ENCODE results near the gene KRT10.

KRT10 gene

DNA sequence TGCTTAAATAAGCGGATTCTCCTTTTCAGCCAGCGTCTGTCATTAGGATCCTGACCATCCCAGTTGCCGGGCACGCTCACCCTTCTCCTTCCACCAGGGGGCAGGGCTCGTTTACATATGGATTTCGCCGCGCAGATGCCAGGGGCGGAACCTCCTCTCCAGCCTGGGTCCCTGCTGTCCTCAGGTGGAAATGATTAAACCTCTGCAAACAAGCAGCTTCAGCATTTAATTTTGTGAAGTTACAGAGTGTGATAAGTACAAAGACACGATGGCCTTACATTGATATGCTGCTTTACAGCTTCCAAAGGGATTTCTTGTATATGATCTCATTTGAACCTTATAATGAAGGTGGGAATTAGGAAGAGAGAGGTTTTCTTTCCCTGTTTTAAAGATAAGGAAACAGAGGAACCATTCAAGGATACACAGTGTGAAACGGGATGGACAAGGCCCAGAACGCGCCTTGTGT lies 18.8 kb downstream of the KRT10 start:
- peak; percentile 78 for DNase-seq (ENCODE audit: low spot score)

DNA sequence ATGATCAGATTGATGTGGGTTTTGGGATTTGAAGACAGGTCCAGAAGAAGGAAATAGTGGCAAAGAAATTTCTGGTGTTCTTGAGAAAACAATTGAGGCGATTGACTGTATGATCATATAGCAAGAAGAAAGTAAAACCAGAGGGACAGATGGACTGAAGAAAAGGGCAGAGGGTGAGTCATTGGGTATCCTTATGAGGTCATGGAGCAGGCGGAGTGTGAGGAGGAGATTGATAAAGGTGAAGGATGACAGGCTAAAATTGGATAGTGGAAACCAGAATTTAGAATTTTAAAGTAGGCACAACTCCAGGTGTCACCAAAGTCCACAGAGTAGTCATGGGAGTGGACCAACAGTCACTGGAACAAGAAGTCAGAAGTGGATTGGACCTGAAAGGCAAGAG lies 21.3 kb downstream of the KRT10 start:
- DNase-seq (ENCODE audit: low spot score): no peak

DNA sequence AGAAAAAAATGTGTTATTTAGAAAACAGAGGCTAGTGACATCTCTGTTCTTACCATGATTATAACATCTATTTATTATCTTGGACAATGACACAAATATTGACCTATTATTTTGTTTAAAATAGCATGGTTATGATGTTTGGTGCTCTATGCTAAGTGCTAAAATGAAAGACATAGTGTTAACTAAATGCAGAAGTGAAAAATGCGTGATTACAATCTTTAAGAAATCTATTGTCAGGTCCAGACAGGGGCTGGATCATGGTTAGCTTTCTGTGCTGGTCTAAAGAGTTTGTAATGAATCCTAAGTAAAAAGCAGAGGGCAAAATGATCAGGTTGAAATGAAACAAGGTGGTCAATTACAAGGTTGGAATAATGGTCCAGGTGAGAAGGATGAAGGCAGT lies 22.0 kb downstream of the KRT10 start:
- DNase-seq (ENCODE audit: low spot score): no peak

DNA sequence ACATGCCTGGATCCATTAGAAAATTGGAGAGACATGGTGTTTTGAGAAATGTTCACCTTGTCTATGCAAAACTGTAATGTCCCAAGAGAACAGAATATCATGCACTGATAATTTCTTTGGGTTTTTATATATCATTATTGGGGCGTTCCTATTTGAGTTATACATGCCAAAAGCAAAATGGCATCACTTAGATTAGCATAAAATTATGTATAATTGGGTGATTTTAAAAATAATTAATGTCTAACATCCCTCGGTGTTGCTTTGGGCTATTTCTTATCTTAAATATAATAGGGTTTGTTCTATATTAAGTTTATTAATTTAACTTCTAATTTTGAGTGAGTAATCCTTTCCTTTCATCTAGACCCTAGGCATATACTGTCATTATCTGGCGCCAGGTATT lies 22.6 kb downstream of the KRT10 start, which contains the start of gene KRT28:
Gene KRT28, minus strand, starts transcription at position 101 of the 400 bp plus-strand sequence. Its CDS starts 66 bp downstream, at position 35.
- no peak for DNase-seq (ENCODE audit: low spot score)

DNA sequence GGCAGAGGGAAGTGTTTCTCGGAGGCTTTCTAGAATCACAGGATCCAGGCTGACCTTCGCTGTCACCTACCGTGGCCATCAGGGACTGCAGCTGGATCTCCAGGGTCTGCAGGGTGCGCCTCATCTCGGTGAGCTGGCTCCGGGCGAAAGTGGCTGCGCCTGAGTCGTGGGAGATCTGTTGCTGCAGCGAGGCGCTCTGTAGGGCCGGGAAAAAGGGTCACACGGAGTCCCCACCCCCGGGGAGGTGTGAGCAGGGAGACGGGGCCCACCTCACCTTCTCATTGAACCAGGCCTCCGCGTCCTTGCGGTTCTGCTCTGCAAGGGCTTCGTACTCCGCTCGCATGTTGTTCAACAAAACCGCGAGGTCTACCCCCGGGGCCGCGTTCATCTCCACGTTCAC lies 25.6 kb downstream of the KRT10 start:
- DNase-seq (ENCODE audit: low spot score): no peak

DNA sequence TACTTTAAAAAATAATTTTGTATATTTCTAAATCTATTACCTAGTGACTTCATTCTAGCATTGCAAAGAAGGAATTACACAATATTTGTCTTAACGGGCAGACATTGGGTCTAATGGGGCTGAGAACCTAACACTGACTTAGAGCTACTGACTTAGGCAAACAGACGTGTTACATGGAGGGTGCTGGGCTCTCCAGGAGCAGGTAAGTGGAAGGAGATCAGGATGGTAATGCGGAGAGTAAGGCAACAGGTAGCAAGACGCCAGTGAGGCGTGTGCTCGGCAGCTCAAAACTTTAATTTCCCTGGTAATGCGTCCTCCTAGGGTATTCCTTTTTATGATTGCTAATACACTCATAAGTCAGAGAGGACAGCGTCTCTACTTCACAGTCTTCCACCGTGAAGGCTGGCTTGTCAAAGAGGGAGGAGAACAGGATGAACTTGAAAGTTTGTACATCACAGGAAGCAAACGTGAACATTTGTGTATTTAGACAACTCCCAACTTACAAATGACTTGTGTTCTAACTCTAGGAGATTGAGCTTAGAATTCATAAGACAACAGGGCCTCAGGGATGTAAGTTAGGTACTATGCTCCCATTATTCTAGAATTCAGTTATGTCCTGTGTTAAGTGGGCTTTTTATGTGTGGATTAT lies 27.3 kb downstream of the KRT10 start:
- DNase-seq (ENCODE audit: low spot score): no peak

DNA sequence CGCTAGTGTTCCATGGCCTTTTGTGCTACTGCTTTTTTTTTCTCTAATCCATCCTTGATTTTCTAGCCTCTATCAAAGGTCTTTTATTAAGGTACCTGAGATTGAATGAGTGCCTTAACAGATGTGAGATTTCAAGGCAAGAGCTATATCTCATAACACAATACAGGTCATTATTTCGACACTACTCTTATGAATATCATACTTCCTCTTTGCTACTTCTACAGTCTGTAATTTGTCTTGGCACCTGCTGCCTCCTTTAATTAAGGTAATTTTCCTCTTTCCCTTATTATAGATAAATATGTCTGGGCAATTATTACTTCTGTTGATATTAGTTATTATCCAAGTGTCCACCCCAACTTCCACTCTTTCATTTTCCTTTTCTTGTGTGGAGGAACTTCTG lies 27.9 kb downstream of the KRT10 start:
- DNase-seq (ENCODE audit: low spot score): no peak

DNA sequence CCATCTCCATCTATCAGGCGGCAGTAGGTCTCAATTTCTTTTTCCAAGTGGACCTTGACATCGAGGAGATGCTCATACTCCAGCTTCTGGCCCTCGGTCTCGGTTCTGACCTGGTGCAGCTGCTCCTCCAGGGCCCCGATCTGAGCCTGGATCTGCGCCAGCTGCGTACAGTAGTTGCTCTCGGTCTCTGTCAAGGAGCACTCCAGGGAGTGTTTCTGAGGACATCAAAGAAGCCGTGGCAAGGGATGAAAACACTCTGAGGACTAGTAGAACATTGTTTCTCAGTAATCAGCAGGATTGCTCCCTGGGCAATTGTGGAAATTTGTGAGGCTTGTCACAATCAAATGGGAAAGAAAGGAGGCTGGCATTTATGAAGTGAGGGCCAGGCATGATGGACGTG lies 28.6 kb downstream of the KRT10 start:
- DNase-seq (ENCODE audit: low spot score): no peak

DNA sequence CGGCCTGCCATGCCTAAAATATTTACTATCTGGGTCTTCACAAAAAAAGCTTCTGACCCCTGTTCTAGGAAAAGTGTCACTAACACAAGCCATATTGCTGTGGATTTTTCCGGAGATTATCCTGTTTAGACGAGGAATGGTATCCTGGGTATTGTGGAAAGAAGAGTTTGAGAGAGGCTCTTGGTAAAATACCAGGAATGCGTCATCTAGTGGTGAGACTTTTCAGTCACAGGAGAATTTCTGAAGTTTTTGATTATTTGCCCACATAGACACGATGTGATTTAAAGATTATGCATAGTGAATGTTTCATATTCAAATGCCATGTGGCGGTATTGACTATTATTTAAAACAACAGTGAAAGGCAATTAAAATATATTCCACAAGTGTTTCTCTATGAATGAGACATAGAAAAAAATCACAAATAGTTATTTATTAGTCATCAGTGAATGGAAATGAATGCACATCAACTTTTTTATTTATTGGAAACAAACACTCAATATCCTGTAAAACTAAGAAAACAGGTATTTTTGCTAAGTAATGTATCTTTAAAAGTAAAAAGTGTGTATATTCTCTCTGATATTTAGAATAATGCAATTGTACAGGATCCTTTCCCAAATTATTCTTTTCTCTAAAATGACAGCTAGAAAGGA lies 30.5 kb downstream of the KRT10 start:
- DNase-seq (ENCODE audit: low spot score): peak; percentile 35

DNA sequence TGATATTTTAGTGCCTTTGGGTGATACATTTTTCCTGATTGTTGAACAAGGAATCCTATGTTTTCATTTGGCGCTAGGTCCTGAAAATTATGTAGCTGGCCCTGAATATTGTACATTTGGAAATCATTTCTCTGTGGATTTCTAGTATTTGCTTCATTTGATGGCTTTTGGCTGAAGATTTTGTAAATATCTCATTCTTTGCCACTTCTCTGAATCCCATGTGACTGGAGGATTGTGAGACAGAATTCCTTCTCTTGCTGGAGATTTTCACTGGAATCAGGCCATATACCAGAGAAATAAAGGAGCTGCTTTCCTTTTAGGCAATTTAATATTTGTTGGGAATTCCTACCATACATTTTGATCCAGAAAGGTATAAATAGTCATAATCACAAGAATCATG lies 31.3 kb downstream of the KRT10 start:
- no peak for DNase-seq (ENCODE audit: low spot score)

DNA sequence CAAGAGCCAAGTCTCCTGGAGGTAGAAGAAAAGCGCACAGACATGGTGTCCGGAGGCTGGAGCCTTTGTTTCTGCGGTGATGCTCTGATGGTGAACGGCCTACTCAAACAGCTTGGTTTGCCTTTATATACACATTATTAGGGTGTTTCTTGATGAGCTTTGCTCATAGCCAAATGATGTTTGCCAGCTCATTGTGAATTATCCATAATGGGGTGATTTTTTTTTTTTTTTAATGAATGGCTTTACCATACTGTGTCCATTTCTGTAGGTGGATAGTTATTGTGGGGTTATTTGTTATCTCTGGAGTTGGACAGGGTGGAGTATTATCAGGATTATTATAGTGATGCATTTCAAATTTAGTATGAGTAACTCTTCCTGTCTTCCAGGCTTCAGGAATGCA lies 40.0 kb downstream of the KRT10 start, which contains the start of gene KRT27:
Gene KRT27, minus strand, starts transcription at position 101 of the 400 bp plus-strand sequence. Its CDS starts 57 bp downstream, at position 44.
- DNase-seq (ENCODE audit: low spot score): no peak

DNA sequence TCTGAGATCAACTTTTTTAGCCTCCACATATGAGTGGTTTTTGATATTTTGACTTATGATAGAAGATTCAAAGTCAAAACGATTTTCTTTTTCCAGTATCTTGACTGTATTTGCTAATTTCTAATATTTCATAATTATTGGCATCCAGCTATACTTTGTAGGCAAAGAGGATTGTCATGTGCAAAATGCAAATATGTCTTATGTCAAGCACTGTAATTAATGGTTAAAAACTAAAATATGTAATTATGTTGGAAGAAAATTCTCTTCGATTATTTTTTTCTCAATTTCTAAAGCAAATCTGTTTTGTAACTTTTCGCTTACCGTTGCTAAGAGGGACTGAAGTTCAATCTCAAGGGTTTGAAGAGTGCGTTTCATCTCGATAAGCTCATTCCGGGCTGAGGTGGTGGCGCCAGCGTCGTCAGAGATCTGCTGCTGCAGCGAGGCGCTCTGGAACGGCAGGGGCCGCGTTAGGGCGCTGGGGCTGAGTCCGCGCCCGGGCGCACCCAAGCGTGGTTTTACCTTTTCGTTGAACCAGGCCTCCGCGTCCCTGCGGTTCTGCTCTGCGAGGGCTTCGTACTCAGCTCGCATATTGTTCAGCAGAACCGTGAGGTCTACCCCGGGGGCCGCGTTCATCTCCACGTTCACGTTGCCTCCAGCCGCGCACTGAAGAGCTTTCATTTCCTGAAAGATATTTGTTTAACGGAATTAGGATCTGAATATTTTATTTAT lies 43.1 kb downstream of the KRT10 start:
- DNase-seq (ENCODE audit: low spot score): no peak

DNA sequence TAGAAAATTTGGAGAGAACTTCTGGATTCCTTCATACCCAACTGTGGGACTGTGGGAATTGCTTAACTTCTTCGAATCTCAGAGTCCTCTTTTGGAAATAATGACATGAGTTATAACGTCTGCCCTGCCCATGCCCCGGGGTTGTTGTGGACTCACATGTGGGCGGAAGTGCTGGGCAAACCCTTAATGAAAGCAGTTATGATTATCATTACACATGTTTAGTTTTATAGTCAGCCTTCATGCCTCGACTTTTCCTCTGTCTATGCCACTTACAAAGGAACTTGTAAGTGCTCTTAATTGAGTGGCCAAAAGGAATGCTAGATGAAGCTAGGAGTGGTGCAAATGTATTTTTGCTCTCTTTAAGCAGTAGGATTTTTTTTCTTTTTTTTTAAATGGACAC lies 44.0 kb downstream of the KRT10 start:
- no peak for DNase-seq (ENCODE audit: low spot score)

DNA sequence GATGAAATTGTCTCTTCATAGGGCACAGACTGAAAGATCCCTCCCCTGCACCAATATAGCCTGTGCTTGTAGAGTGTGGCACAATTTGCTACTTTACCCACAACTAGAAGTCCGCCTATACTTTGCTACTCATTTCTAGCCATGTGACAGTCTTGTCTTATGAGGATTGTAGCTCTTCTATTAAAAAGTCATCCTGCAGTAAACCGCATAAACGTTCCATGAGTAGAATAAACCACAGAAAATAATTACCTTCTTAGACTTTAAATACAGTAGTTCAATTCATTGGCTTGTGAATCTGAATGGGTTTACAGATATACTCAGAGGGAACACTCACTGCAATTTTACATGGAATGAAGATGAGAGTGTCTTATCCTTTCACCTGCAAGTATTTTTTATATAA lies 44.4 kb downstream of the KRT10 start:
- no peak for DNase-seq (ENCODE audit: low spot score)

DNA sequence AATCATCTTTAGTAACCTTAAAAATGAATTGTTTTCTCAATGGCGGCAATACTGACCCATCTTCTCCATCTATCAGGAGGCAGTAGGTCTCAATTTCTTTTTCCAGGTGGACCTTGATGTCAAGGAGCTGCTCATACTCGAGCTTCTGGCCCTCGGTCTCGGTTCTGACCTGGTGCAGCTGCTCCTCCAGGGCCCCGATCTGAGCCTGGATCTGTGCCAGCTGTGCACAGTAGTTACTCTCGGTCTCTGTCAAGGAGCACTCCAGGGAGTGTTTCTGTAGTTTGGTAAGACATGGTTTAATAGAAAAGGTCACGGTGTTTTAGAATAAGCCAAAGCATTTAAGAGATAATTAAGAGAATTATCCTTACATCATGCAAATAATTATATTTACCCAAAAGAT lies 45.0 kb downstream of the KRT10 start:
- DNase-seq (ENCODE audit: low spot score): no peak

DNA sequence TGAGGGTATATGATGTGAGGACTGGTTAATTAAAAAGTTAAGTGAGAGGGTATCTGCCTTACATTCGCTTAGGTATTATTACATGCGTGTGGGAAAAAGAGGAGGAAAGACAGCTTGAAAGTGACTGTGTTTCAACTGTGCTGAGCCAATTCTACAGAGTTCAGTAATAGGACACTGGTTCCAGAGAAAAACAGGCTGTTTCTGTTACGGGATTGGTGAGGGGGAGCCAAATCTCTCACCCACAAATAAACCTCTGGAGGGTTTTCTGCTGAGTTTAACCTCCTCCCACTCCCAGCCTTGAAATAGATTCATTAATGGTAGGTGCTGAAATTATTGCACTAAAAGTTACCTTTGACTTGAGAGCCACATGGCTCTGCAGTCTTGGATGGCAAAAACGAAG lies 46.5 kb downstream of the KRT10 start:
- DNase-seq (ENCODE audit: low spot score): no peak

DNA sequence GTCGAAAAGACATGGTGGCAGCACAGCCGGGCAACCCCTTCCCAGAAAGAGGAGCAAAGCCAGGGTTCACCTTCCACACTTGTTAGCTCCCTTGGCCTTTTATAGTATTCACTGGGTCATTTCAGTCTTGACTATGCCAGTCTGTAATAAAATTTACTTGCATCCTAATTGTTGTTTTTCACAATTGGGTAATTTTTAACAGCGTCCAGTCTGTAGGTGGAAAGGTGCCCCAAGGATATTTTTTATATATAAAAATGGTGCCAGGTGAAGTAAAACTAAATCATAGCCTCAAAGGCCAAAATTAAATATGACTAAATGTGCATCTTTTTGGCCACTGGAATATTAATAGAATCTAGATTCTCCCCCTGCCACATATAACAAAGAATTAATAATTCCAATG lies 50.3 kb downstream of the KRT10 start, which contains the start of gene KRT26:
Gene KRT26, minus strand, starts transcription at position 101 of the 400 bp plus-strand sequence. Its CDS starts 88 bp downstream, at position 13.
- no peak for DNase-seq (ENCODE audit: low spot score)

Data from hepatic stellate cell (primary cell).